Kidney epithelial cell (primary cell): ENCODE data around the gene RET. TPM values are rescaled to one million over a fixed set of nuclear protein-coding genes. Genes with fewer than 3 reads are reported as not detected.
"Not testable (repeated sequence)": the region's sequence is repeated elsewhere in the genome, so short reads cannot be mapped to it uniquely, and the experiment has no call there.

ENCODE experiments used
- DNase-seq: peaks from one replicate; pipeline ENCODE4 v3.0.0-alpha.2; 2010; ENCODE audit warnings: low read depth
- H3K27me3 ChIP-seq: 2 replicates; pipeline ENCODE4 v1.6.0; 2011; ENCODE audit warnings: low read length; ENCODE audit not compliant: control insufficient read depth, insufficient read depth
- H3K36me3 ChIP-seq: 2 replicates; pipeline ENCODE4 v1.5.1; 2011; ENCODE audit warnings: low read length; ENCODE audit not compliant: control insufficient read depth, insufficient read depth
- H3K4me3 ChIP-seq: 2 replicates; pipeline ENCODE4 v1.5.1; 2011; ENCODE audit warnings: low read depth, mild to moderate bottlenecking, control low read depth, low read length
- CTCF ChIP-seq: IDR thresholded peaks from 2 replicates; pipeline ENCODE4 v1.5.1; 2011; ENCODE audit warnings: mild to moderate bottlenecking, moderate library complexity, low read length, control low read depth, inconsistent platforms; ENCODE audit not compliant: insufficient read depth, poor library complexity, severe bottlenecking
- total RNA-seq: library from RNA; depleted of rRNA; stranded (reverse); fragments of >200 nt; gene quantifications from 2 replicates; pipeline ENCODE4 v1.2.3, GENCODE V29; 2015

RET gene
- total RNA-seq, 1 donor from 2014 or later: 3.7 TPM

GRCh38 chr10:43094085-43094484 is 17.2 kb downstream of the RET start:
- Histone ChIP-seq H3K27me3 (peaks cover 6% of the 10 kb centered on the region), H3K4me3 (no peak overlapping the region), H3K36me3 (no peaks in the 10 kb centered on the region)
- TF ChIP-seq CTCF: no peak
- no peak for DNase-seq

GRCh38 chr10:43099339-43099738 is 22.5 kb downstream of the RET start:
- DNase-seq, H3K4me3 ChIP-seq, H3K36me3 ChIP-seq, H3K27me3 ChIP-seq: not testable (repeated sequence)

- Histone ChIP-seq H3K4me3 (no peak overlapping the region), H3K36me3 (no peaks in the 10 kb centered on the region), H3K27me3 (peaks cover 14% of the 10 kb centered on the region)
- no peak for DNase-seq
- TF ChIP-seq CTCF: no peak
These were observed 23.1 kb downstream of the RET start for GRCh38 chr10:43099928-43100327.

GRCh38 chr10:43100366-43100765 is 23.5 kb downstream of the RET start:
- peaks cover 17% of the 10 kb centered on the region for H3K27me3 ChIP-seq
- TF ChIP-seq CTCF: no peak
- DNase-seq: no peak
- H3K4me3 ChIP-seq: no peak overlapping the region
- H3K36me3 ChIP-seq: no peaks in the 10 kb centered on the region

- H3K36me3 ChIP-seq: no peaks in the 10 kb centered on the region
- DNase-seq: no peak
- H3K4me3 ChIP-seq: no peak overlapping the region
- TF ChIP-seq CTCF: no peak
- peaks cover 17% of the 10 kb centered on the region for H3K27me3 ChIP-seq
These were observed 25.4 kb downstream of the RET start for GRCh38 chr10:43102063-43102828.

- Histone ChIP-seq H3K27me3 (peaks cover 17% of the 10 kb centered on the region), H3K36me3 (no peaks in the 10 kb centered on the region), H3K4me3 (peak overlapping the region; percentile 36)
- DNase-seq: peak; percentile 9
- peak; percentile 82 for TF ChIP-seq CTCF
These were observed 28.5 kb downstream of the RET start for GRCh38 chr10:43105102-43105955.
